DND-41 (cell line): ENCODE results near the gene GPR39.

ENCODE experiments used
- ATAC-seq: fragments of 200-7000 bp; cut with Tn5 transposase; 3 replicates; pipeline ENCODE4 v1.9.1; 2021; ENCODE audit warnings: low read depth; ENCODE audit not compliant: insufficient read depth
- DNase-seq: peaks from one replicate; pipeline ENCODE4 v3.0.0-alpha.2; 2020
- H2AFZ ChIP-seq: 2 replicates; pipeline ENCODE4 v1.6.0; 2012; ENCODE audit warnings: low read depth, low read length
- H3K27ac ChIP-seq: 2 replicates; pipeline ENCODE4 v1.5.1; 2012; ENCODE audit warnings: low read length, inconsistent platforms
- H3K27me3 ChIP-seq: fragments of 200-600 bp; sonication (generic); 2 replicates; pipeline ENCODE4 v1.6.0; 2012; ENCODE audit warnings: low read length, mild to moderate bottlenecking, inconsistent platforms; ENCODE audit not compliant: insufficient read depth, poor library complexity
- H3K36me3 ChIP-seq: 2 replicates; pipeline ENCODE4 v1.5.1; 2012; ENCODE audit warnings: low read length, inconsistent platforms; ENCODE audit not compliant: insufficient read depth
- H3K4me1 ChIP-seq: 2 replicates; pipeline ENCODE4 v1.5.1; 2012; ENCODE audit warnings: mild to moderate bottlenecking, low read length; ENCODE audit not compliant: insufficient read depth
- H3K4me2 ChIP-seq: 2 replicates; pipeline ENCODE4 v1.6.0; 2012; ENCODE audit warnings: mild to moderate bottlenecking, moderate library complexity, low read length, inconsistent platforms; ENCODE audit not compliant: insufficient read depth
- H3K4me3 ChIP-seq, 2 experiments: fragments of 200-600 bp in 1 of 2; shearing (Covaris generic) in 1 of 2; 2 replicates each; pipeline ENCODE4 v1.5.1; 2012 to 2016; ENCODE audit warnings: inconsistent platforms in 2 of 2, low read length in 2 of 2, mild to moderate bottlenecking in 2 of 2, low read depth in 1 of 2, moderate library complexity in 1 of 2
- H3K79me2 ChIP-seq: 2 replicates; pipeline ENCODE4 v1.6.0; 2012; ENCODE audit warnings: low read length, inconsistent platforms; ENCODE audit not compliant: insufficient read depth
- H3K9ac ChIP-seq: 2 replicates; pipeline ENCODE4 v1.6.0; 2012; ENCODE audit warnings: low read depth, mild to moderate bottlenecking, inconsistent platforms, low read length, moderate library complexity
- H3K9me3 ChIP-seq: 2 replicates; pipeline ENCODE4 v1.5.1; 2012; ENCODE audit warnings: low read length, moderate library complexity, mild to moderate bottlenecking, inconsistent platforms; ENCODE audit not compliant: insufficient read depth, severe bottlenecking
- H4K20me1 ChIP-seq: 2 replicates; pipeline ENCODE4 v1.6.0; 2012; ENCODE audit warnings: low read length; ENCODE audit not compliant: insufficient read depth
- EZH2 ChIP-seq: IDR thresholded peaks from 3 replicates; pipeline ENCODE4 v1.6.1; 2012; ENCODE audit warnings: borderline replicate concordance, low read depth, mild to moderate bottlenecking, moderate library complexity, low read length, inconsistent platforms; ENCODE audit not compliant: severe bottlenecking
- TF ChIP-seq, protein P1 (sequence below): IDR thresholded peaks from 2 replicates; pipeline ENCODE4 v1.5.1; 2012; ENCODE audit warnings: borderline replicate concordance, low read length, moderate library complexity, mild to moderate bottlenecking; ENCODE audit not compliant: poor library complexity, severe bottlenecking; ENCODE audit errors: extremely low read depth

Gene GPR39

DNA sequence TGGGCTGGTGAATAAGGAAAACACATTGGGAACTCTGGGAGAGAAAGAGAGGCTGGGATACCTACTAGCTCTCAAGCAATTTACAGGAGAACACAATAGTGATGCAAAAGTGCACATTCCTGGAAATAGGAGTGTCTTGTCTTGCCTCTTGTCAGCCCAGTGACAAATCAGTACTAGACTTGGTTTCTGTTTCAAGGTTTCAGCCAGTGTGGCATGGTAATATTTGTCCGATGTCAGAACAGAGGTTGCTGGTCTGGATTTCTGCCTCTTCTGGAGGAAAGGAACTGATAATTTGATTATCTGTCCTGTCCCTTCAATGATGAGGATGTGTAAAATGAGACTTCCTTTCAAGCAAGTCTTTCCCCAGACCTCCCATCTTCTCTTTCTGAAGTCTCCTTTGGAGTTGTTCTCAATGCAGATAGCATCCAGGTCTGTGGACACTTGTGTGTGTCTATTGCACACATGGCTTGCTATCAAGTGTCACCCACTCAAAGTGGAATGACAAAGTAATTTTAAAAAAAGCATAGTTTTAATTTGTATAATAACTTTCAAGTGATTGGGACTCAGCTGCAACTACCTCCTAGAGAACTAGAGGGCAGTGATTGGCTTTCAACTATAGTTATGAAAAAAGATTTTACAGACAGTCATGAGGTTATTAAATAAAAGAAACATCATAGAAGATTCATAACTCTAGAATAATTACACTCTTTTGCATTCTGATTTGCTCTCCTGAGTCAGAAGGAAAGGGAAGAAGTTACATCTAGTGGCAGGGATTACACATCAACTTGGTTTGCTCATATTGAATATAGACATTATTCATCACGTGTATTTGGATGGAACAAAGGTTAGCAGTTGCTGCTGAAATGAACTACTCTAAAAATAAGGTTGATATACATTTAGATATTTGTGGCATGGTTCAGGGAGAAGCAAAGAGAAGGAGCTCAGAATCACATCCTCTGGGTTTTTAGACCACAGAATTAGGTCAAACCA, 4.5 kb downstream of the GPR39 start:
- no peak for TF ChIP-seq EZH2
- TF ChIP-seq, protein P1, sequence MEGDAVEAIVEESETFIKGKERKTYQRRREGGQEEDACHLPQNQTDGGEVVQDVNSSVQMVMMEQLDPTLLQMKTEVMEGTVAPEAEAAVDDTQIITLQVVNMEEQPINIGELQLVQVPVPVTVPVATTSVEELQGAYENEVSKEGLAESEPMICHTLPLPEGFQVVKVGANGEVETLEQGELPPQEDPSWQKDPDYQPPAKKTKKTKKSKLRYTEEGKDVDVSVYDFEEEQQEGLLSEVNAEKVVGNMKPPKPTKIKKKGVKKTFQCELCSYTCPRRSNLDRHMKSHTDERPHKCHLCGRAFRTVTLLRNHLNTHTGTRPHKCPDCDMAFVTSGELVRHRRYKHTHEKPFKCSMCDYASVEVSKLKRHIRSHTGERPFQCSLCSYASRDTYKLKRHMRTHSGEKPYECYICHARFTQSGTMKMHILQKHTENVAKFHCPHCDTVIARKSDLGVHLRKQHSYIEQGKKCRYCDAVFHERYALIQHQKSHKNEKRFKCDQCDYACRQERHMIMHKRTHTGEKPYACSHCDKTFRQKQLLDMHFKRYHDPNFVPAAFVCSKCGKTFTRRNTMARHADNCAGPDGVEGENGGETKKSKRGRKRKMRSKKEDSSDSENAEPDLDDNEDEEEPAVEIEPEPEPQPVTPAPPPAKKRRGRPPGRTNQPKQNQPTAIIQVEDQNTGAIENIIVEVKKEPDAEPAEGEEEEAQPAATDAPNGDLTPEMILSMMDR, result no peak
- DNase-seq, result no peak
- H3K36me3 ChIP-seq, result no peaks in the 10 kb centered on the region

DNA sequence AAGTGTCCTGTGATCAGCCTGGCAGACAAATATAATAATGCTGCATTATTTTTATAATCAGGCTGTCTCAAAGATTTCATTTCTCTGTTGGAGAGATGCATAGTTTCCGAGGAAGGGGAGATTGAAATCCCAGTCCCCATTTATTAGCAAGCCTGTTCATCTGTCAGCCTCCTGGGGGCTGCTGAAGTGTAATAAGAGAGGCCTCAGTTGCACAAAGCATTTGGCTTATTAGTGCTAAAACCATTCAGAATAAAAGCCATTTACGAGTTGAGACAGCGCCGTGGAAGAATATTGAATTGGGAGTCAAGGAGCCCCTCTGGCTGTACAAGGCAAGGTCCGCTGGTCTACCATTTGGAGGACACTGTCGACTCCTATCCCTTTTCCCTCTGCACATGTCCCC, 6.1 kb downstream of the GPR39 start:
- H3K9me3 ChIP-seq, result no peaks in the 10 kb centered on the region
- ATAC-seq (no peak), DNase-seq (no peak)
- no peak overlapping the region for H3K9ac ChIP-seq
- H3K27me3 ChIP-seq, result no peaks in the 10 kb centered on the region
- H4K20me1 ChIP-seq, result no peaks in the 10 kb centered on the region
- H3K4me2 ChIP-seq, result no peak overlapping the region
- H3K79me2 ChIP-seq, result no peaks in the 10 kb centered on the region
- TF ChIP-seq, protein P1, result no peak
- no peak for TF ChIP-seq EZH2
- no peaks in the 10 kb centered on the region for H3K4me1 ChIP-seq
- H2AFZ ChIP-seq, result no peak overlapping the region
- no peaks in the 10 kb centered on the region for H3K36me3 ChIP-seq
- no peak overlapping the region for H3K4me3 ChIP-seq
- no peak overlapping the region for H3K27ac ChIP-seq

More for the DNA sequence above, 4.5 kb downstream of the GPR39 start:
- H3K4me2 ChIP-seq, result no peak overlapping the region
- no peak overlapping the region for H3K4me3 ChIP-seq
- no peak overlapping the region for H3K9ac ChIP-seq
- H2AFZ ChIP-seq, result no peak overlapping the region
- no peak overlapping the region for H3K27ac ChIP-seq
- no peaks in the 10 kb centered on the region for H3K9me3 ChIP-seq
- no peak for ATAC-seq
- no peaks in the 10 kb centered on the region for H3K27me3 ChIP-seq
- no peaks in the 10 kb centered on the region for H3K79me2 ChIP-seq
- H4K20me1 ChIP-seq, result no peaks in the 10 kb centered on the region
- no peaks in the 10 kb centered on the region for H3K4me1 ChIP-seq

DNA sequence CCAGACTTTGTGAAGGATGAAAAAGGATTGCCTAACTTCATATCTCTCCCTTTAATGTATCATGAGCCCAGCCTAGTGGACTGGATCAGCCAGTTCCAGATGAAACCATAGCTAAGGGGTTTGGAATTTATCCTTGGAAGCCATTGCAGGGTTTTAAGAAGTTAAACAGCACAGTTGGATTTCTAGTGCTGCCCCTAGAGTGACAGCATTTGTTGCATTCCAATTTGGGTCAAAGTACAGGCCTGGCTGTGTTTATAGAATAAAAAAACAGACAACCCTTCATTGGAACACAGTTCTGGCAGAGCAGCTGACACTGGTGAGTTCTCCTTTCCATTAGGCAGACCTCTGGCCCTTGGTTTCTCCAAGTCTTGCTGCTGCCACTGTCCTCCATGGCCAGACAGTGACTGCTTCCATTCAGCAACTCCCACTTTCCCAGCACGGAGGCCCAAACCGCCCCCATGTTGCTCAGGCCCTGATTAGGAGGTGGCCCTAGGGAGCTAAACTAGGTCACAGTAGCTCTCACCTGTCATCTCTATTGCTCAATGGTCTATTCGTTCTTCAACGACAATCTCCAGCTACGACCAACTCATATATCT, 8.0 kb downstream of the GPR39 start:
- no peaks in the 10 kb centered on the region for H3K79me2 ChIP-seq
- H3K36me3 ChIP-seq, result no peaks in the 10 kb centered on the region
- TF ChIP-seq, protein P1, result no peak
- TF ChIP-seq EZH2, result no peak

More for the DNA sequence above, 8.0 kb downstream of the GPR39 start:
- Histone ChIP-seq H3K9me3 (no peaks in the 10 kb centered on the region), H3K4me2 (no peak overlapping the region), H2AFZ (no peak overlapping the region), H3K4me1 (no peaks in the 10 kb centered on the region), H3K4me3 (no peak overlapping the region), H3K27ac (no peak overlapping the region), H4K20me1 (no peaks in the 10 kb centered on the region), H3K27me3 (no peaks in the 10 kb centered on the region), H3K9ac (no peak overlapping the region)
- DNase-seq (no peak), ATAC-seq (no peak)
